GM18508 (cell line): ENCODE measurements around the gene HSD17B7.

Source experiments
- ATAC-seq: cut with Tn5 transposase; IDR thresholded peaks from one replicate; pipeline ENCODE4 v1.9.1; 2021; ENCODE audit warnings: moderate number of reproducible peaks; ENCODE audit not compliant: insufficient read depth, unreplicated experiment

The HSD17B7 gene

DNA sequence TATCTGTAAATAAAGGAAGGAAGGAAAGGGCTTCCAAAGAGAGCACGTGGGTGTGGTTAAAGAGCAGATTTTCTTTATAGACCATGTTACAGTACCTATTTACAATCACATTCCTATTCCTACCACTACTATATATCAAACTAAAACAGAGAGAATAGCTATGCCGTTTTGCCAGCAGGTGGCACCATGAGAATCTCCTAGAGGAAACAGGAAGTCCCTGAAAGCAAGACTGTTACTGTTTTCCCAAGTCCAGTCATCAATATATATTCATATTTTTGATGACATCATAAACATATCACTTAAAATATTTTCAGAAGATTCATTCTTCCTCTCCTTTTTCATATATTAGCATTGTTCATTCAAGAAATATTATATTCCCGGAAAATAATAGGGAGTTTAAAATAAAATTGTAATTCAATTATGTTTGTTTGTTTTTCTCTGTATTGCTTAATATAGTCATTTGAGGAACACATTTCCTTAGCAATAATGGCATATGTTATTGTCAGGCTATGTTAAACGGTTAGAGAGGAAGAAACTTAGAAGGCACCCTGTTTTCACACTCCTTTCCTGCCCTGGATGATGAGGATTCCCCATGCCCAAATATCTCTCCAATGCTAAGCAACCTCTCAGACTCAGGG is 63.9 kb downstream of the HSD17B7 start:
- ATAC-seq: peak; percentile 59

DNA sequence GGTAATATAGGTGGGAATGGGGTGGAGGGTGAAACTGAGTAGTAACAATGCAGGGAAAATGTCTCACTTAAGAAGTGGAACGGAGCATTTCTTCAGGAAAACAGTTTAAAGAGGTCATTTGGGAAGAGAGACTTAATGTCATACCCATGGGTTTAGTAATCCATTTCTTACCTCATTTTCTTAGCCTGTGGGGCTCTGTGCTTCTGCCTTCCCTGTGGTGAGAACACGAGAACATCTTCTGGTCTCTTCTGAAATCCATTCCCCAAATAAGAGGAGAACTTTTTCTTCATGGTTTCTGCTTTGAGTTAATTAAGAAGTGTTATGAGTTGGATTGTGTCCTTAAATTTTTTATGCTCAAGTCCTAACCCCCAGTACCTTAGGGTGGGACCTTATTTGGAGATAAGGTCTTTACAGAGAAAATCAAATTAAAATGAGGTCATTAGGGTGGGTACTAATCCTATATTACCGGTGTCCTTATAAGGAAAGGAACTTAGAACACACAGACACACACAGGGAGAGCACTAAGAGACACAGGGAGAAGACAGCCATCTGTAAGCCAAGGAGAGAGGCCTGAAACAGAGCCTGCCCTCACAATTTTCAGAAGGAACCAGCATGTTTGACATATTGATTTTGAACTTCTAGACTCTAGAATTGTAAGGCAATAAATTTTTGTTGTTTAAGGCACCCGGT is 65.1 kb downstream of the HSD17B7 start:
- ATAC-seq: no peak

DNA sequence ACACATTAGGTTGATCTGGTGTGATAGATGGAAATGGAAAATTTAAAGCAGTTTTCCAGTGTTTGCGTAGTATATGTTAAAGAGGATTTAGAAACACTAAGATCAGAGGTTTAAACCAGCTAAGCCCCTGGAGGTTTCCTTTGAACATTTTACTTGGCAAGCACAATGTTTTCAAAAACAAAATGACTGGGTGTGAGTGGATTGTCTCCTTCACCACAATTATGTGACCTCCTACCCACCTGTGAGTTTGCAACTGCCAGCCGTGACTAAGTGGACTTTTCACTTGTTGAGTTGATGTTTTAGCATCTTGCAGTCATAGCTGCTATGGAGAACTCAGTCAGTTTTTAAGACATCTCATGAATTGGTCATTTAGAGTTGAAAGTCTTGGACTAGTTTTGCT is 65.8 kb downstream of the HSD17B7 start:
- no peak for ATAC-seq

DNA sequence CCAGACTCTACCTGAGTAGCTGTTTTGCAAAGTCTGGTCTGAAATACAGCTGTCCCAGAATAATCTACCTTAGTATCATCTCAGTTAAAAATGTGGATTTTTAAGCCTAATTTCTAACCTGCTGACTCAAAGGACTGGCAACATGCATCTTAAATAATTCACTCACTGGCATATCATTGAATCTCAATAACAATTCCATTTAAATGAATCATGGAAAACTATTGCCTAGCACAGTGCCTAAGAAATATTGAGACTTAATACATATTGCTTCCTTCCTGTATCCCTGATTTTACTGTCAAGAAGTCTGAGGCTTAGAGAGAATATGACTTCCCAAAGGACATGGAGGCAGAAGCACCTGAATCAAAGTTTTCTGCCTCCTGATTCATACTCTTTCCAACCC is 67.3 kb downstream of the HSD17B7 start:
- no peak for ATAC-seq

DNA sequence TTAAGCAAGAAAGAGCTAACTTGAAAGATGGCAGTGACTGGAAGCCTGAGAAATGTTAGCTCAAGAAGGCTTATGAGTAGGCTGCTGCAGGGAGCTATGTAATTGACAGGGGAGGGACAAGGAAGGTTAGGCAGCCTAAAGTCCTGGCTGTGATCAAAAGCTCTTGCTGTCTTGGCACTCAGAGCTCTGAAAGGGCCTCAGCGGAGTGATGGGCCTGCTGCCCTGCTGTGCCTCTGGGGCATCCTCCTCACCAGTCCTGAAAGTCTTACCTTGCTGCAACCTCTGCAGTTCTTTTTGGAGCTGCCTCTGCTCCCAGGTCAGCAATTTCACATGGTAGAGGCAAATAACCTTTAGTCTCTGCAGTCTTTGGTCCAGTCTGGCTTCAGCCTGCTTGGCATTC is 68.7 kb downstream of the HSD17B7 start:
- no peak for ATAC-seq

DNA sequence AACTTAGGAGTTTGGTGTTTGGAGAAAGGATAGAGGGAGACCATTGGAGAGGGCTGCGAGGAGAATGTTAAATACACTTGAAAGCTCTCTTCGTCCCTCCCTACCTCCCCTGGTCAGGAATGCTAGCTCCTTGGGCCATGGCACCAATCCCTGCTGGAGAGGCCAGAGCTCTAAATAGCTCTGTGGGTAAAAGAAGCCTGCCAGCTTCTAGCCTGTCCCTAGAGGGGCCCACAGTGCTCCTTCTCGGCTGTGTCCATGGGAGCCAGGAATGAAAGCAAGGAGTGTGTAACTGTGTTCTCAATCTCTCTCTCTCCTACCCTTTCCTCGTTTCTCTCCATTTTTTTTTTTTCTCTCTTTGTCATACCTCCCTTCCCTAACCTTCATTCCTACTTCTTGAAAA is 70.6 kb downstream of the HSD17B7 start, which contains the start of gene CCDC190:
TSS of gene CCDC190 (minus strand) at position 75 of the 400 bp plus-strand sequence. CDS start 1,529 bp downstream, outside the sequence.
- ATAC-seq: no peak

DNA sequence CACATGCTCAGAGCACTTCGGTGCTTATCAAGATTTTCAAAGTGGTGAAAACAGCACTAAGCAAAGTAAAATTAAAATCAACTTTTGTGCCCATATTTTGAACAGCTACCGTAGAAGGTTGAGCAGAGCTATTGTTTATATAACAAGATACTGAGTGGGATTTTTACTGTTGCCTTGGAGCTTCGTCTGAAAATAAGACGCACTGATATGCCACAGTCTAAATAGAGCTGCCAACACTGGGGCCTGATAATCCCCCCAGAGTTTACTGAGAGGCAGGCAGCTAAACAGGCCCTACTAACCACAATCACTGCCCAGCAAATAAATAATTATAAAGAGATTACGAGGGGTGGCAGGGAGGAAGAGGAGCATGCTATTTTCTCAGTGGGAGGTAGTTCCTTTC is 71.1 kb downstream of the HSD17B7 start:
- ATAC-seq: no peak
